HepG2 (cell line): Measurements from ENCODE around the gene LRTM2. TPM values are rescaled to one million over a fixed set of nuclear protein-coding genes. Genes with fewer than 3 reads are reported as not detected.

ENCODE experiments used
- ATF7-NPFF ChIP-seq: sonication (generic); formaldehyde crosslinking; IDR thresholded peaks from 2 replicates; pipeline ENCODE4 v1.8.1; 2023; ENCODE audit warnings: mild to moderate bottlenecking, low read depth, missing genetic modification reagents, moderate library complexity
- HBP1 ChIP-seq: IDR thresholded peaks from 2 replicates; pipeline ENCODE4 v1.6.1; 2016; ENCODE audit warnings: low read depth, control low read depth
- HIVEP1 ChIP-seq: sonication (generic); formaldehyde crosslinking; IDR thresholded peaks from 2 replicates; pipeline ENCODE4 v1.4.0; 2020; ENCODE audit warnings: mild to moderate bottlenecking, missing genetic modification reagents
- KDM5B ChIP-seq: sonication (generic); formaldehyde crosslinking; IDR thresholded peaks from 2 replicates; pipeline ENCODE4 v1.4.0; 2020; ENCODE audit warnings: missing genetic modification reagents, mild to moderate bottlenecking, borderline replicate concordance
- MLX ChIP-seq: IDR thresholded peaks from 2 replicates; pipeline ENCODE4 v1.6.1; 2016
- NFAT5 ChIP-seq: sonication (generic); formaldehyde crosslinking; IDR thresholded peaks from 2 replicates; pipeline ENCODE4 v1.4.0; 2020; ENCODE audit warnings: missing genetic modification reagents
- SALL1 ChIP-seq: sonication (generic); formaldehyde crosslinking; IDR thresholded peaks from 2 replicates; pipeline ENCODE4 v1.8.0; 2022; ENCODE audit warnings: mild to moderate bottlenecking, missing genetic modification reagents
- ZBTB39 ChIP-seq: sonication (generic); formaldehyde crosslinking; IDR thresholded peaks from 2 replicates; pipeline ENCODE4 v1.5.0; 2020; ENCODE audit warnings: missing genetic modification reagents
- ZBTB42 ChIP-seq: sonication (generic); formaldehyde crosslinking; IDR thresholded peaks from 2 replicates; pipeline ENCODE4 v1.5.0; 2020; ENCODE audit warnings: mild to moderate bottlenecking, missing genetic modification reagents
- ZNF737 ChIP-seq: sonication (generic); formaldehyde crosslinking; IDR thresholded peaks from 2 replicates; pipeline ENCODE4 v1.5.0; 2020; ENCODE audit warnings: missing genetic modification reagents, mild to moderate bottlenecking, borderline replicate concordance
- ZNF746 ChIP-seq: sonication (generic); formaldehyde crosslinking; IDR thresholded peaks from 2 replicates; pipeline ENCODE4 v1.8.0; 2022; ENCODE audit warnings: mild to moderate bottlenecking, missing genetic modification reagents
- ZNF766 ChIP-seq: sonication (generic); formaldehyde crosslinking; IDR thresholded peaks from 2 replicates; pipeline ENCODE4 v1.5.0; 2020; ENCODE audit warnings: missing genetic modification reagents, borderline replicate concordance
- polyA plus RNA-seq, 8 experiments: library from polyadenylated mRNA; depleted of rRNA in 3 of 8; stranded (reverse) in 7 of 8; unstranded in 1 of 8; fragments of >200 nt; fragmentation: Illumina TruSeq in 4 of 8; extraction: Trizol in 4 of 8; gene quantifications; 2 replicates each; pipeline versions ENCODE4 v1.2.1 to v1.2.3, GENCODE V29; 2011 to 2016; ENCODE audit warnings: low read depth in 4 of 8, missing spikeins in 1 of 8, mixed read lengths in 1 of 8; ENCODE audit not compliant: insufficient read depth in 1 of 8
- total RNA-seq, 5 experiments: library from RNA; depleted of rRNA; stranded (reverse); fragments of >200 nt; fragmentation: Illumina TruSeq; extraction: Trizol; gene quantifications; 2 replicates each; pipeline ENCODE4 v1.2.3, GENCODE V29; 2016; ENCODE audit warnings: low read depth in 1 of 5

Gene LRTM2
- total and polyA plus RNA-seq, 2 of the 13 experiments (the other 11 are each of a cell fraction or from before 2014, with no cell fraction given): 0.09 TPM; not detected in 1

GRCh38 chr12:1830981-1831963 is 10.9 kb downstream of the LRTM2 start (continued):
- TF ChIP-seq SALL1 (CRISPR knock-in tag) (peak; percentile 94), ATF7-NPFF (CRISPR knock-in tag) (peak; percentile 66; the same call in 1 of the 2 replicates), HIVEP1 (CRISPR knock-in tag) (0 out of 2 replicates have a peak, but pooled peaks have one; percentile 43), ZBTB42 (CRISPR knock-in tag) (peak; percentile 68; the same call in 1 of the 2 replicates), ZNF737 (CRISPR knock-in tag) (no peak; the same call in 1 of the 2 replicates), NFAT5 (CRISPR knock-in tag) (peak; percentile 95), MLX (0 out of 2 replicates have a peak, but pooled peaks have one; percentile 57), KDM5B (peak; percentile 93; the same call in 1 of the 2 replicates), ZBTB39 (CRISPR knock-in tag) (no peak), ZNF766 (CRISPR knock-in tag) (peak; percentile 72; the same call in 1 of the 2 replicates), HBP1 (CRISPR knock-in tag) (peak; percentile 90), ZNF746 (no peak)
